GM21529 (cell line): ENCODE measurements around the gene TBPL1.
"Not testable (repeated sequence)": the region's sequence is repeated elsewhere in the genome, so short reads cannot be mapped to it uniquely, and the experiment has no call there.

ENCODE experiments used
- ATAC-seq: cut with Tn5 transposase; IDR thresholded peaks from one replicate; pipeline ENCODE4 v1.9.1; 2021; ENCODE audit not compliant: unreplicated experiment

TBPL1 gene

GRCh38 chr6:133973109-133973971 is 20.3 kb downstream of the TBPL1 start:
- ATAC-seq = peak; percentile 61

GRCh38 chr6:133977983-133978895 is 25.2 kb downstream of the TBPL1 start:
- ATAC-seq = peak; percentile 53

- no peak for ATAC-seq
Measured at GRCh38 chr6:133978896-133979240, 25.8 kb downstream of the TBPL1 start.

GRCh38 chr6:133979269-133979963 is 26.4 kb downstream of the TBPL1 start:
- not testable (repeated sequence) for ATAC-seq

GRCh38 chr6:133980168-133980567 is 27.1 kb downstream of the TBPL1 start:
- no peak for ATAC-seq

DNA sequence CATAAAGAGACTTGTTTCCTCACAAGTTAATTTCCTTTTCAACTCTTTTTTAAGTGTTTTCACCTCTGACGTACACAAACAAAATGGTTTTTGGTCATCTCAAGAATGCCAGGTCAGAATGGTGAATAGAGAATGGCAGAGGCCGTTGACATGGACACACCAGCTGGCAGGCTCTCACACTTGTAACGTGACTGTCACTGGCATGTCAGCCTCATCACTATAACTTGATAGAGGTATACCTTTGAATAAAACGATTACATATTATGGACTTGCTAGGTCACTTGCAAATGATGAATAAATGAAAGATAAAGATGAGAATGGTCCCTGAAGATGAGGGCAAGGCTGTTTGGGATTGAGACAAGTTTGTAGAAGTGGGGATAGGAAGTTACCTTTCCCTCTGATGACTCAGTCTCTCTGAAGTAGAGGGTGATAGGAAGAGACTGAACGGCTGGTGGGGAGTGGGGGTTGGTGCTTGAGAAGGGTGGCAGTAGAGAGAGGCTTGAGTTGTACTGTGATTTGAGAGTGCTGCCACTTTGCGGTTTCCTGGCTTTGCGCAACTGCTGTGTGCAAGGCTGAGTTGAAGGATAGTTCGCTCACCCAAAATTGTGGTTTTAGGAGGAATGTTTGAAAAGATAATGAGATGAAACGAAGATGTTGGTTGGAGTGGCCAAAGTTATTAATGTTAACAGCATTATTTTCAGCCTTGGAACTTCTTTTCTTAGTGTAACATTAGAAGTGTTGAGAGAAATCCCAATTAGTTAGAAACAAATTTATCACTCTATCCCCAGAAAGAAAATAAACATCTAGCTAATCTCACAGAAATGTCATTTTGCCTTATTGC is 30.3 kb downstream of the TBPL1 start:
- no peak for ATAC-seq

- no peak for ATAC-seq
Measured at GRCh38 chr6:133985970-133986369, 32.9 kb downstream of the TBPL1 start.

GRCh38 chr6:133986942-133987341 is 33.9 kb downstream of the TBPL1 start:
- ATAC-seq = no peak

GRCh38 chr6:133989525-133989924 is 36.5 kb downstream of the TBPL1 start:
- no peak for ATAC-seq

GRCh38 chr6:133990321-133990720 is 37.3 kb downstream of the TBPL1 start:
- no peak for ATAC-seq

GRCh38 chr6:133991096-133991593 is 38.1 kb downstream of the TBPL1 start:
- ATAC-seq = no peak

DNA sequence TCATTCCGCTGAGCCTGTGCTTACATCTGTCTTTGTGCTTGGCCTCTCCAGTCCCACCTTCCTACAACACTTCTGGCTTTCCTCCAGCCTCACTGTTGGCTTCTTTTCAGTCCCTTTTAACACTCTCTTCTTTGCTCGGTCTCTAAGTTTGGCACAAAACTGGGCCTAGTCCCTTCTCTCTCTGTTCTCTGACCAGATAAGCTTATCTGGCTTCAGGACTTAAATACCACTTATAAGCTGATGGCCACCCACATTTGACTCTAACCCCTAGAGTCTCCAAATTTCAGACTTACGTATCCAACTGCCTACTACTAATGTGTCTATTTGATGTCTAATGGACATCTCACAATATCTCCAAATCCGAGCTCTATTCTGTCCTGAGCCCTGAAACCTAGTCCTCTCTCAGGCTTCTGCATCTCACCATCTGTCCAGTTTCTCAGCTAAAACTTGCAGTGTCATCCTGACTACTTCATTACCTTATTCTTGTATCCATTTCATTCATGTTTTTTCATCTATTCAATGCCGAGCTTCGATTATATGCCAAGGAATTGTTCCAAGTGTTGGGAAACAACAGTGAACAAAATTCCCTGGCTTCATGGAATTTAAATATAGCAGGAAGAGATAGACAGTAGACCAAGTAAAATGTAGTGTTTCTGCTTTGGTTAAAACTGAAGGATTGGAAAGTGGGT is 40.1 kb downstream of the TBPL1 start:
- no peak for ATAC-seq

- ATAC-seq = no peak
Measured at GRCh38 chr6:133995296-133995695, 42.3 kb downstream of the TBPL1 start.

- ATAC-seq = no peak
Measured at GRCh38 chr6:133995758-133996157, 42.7 kb downstream of the TBPL1 start.

DNA sequence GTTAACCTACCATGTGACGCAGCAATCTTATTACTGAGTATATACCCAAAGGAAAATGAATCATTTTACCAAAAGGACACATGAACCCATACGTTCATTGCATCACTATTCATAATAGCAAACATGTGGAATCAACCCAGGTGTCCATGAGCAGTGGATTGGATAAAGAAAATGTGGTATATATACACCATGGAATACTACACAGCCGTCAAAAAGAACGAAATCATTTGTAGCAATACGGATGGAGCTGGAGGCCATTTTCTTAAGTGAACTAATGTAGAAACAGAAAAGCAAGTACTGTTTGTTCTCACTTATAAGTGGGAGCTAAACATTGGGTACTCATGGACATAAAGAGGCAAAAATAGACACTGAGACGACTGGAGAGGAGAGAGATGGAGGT is 44.2 kb downstream of the TBPL1 start:
- no peak for ATAC-seq

DNA sequence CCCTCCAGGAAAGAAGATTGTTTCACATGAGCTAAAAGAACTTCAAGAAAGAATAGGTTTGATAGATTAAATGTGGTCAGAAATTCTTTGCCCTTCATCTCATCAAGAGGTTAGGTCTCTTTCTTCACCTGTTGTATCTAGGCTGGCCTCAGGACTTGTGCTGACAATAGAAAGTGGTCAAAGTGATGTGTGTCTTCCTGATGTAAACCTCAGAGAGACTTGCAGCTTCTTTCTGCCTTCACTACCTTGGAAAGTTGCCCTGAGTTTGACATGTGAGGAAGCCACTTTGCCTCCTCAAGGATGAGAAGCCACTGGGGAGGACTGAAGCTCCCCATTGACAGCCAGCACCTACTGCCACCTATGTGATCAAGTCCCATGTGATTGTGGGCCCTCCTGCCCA is 46.3 kb downstream of the TBPL1 start:
- ATAC-seq = no peak

DNA sequence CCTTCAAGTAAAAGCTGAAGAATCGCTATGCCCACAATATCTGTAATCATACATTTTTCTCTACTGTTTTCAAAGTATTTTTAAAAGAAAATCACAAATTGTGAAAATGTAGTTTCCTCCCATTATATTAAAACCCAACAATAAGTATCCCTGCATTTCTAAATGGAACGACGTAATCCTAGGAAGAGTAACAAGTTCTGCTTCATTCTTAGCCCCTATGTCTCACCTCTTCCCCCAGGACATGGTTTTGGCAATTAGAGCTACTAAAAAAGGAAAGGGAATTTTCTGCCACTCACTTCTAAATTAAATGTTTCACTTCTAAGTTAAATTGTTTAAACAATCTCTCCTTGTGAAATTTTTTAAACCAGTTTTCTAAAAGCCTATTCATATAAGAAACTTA is 47.4 kb downstream of the TBPL1 start:
- no peak for ATAC-seq

GRCh38 chr6:134002821-134003220 is 49.8 kb downstream of the TBPL1 start:
- no peak for ATAC-seq

DNA sequence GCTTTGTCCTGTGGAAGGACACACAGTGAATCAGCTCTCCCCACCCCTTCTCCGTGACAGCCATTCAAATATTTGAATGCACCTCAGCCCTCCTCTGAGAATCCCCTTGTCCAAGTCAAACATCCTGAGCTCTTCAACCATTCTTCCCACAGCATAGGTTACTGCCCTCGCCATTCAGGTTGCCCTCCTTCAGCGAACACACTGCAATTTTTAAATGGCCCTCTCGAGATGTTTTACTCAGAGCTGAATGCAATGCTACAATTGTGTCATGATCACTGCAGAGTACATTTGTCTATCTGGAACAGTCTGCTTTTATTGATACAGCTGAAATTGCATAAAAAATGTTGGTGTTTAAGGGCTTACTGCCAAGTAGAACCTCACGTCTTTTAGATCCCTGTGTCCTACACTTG is 50.5 kb downstream of the TBPL1 start:
- ATAC-seq = no peak

DNA sequence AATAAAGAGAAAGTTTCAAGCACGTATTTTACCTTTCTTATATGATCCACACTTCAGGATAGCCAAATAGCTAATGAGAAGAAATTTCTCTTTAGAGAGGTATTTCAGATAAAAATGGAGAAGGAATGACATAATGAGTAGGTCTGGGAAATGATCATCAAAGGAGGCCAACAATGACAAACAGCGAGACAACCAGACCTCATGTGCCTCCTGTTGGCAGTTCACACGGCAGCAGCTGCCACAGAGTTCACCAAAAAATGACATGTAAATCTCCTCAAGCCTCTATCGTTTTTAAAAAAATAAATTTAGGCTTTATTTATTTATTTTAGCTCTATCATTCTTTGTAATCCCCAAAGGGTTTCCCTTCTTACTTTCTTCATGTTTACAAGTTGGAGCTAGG is 51.7 kb downstream of the TBPL1 start:
- ATAC-seq = no peak
